GM19023 (cell line): ENCODE results near the gene BCAP31.

Experiments
- ATAC-seq: cut with Tn5 transposase; IDR thresholded peaks from one replicate; pipeline ENCODE4 v1.9.1; 2021; ENCODE audit warnings: mild to moderate bottlenecking, moderate library complexity; ENCODE audit not compliant: unreplicated experiment

The BCAP31 gene

DNA sequence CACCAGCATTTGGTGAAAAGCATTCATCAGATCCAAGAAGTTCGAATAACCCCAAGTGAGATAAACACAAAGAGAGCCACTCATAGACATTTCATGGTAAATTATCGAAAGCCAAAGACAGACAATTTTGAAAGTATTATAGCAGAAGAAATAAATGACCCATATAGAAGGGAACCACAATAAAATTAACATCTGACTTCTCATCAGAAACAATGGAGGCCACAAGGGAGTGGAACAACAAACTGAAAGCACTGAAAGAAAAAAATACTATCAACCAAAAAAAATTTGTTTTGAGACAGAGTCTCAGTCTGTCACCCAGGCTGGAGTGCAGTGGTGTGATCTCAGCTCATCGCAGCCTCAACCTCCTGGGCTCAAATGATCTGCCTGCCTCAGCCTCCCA is 64.9 kb downstream of the BCAP31 start:
- ATAC-seq, result no peak

DNA sequence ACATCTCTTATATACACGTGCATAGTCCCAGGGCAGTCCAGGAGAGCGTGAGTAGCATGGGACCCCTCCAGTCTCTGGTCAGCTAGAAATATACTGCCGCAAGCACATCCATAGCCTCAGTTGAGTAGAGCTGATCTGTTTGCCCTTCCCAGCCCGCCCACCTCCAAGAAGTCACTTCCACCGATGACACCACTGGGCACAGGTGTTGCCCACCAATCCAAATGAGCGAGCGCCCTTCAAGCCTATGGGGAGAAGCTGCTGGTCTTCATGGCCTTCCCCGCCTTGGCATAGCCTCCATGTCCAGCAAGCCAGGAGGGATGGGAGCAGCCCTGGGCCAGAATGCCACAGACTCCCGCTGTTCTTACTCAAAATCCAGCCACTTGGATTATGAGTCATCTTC is 67.0 kb downstream of the BCAP31 start:
- ATAC-seq, result no peak

DNA sequence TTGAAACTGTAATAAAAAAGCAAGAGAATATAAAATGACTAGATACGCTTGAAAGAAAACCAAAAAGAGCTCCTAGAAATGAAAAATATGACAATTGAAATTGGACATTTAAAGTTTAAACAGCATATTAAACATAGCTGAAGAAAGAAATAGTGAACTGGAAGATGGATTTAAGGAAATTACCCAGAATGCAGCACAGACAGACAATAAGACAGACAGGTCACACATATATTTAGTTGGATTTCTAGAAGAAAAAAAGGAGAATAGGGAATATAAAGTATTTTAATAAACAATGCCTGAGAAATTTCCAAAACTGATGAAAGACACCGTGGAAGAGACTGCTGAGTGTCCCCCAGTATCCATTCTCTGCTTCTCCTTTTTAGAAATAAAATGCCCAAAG is 70.6 kb downstream of the BCAP31 start:
- no peak for ATAC-seq

DNA sequence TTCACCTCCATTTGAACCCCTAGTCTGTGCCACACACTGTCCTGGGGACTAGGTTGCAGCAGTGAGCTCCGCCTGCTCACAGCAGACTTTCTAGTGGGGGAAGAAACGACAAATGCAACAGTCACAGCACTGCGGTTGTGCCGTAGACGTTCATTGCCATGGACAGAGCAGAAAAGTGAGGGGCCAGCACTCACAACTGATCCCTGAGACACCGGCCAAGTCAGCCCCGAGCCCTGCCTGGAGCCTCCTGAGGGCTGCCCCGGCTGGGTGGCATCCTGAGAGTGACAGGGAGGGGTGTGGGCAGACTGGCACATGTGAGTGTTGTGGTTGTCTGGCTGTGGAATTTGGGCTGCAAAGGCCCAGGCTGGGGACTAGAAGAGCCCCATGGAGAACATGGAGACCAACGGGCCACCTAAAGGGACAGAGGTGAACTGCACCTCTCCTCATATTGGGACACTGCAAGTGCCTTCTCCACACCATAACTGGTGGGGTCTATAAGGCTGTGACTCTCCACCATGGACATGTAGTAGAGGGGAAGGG is 72.6 kb downstream of the BCAP31 start:
- ATAC-seq, result no peak

DNA sequence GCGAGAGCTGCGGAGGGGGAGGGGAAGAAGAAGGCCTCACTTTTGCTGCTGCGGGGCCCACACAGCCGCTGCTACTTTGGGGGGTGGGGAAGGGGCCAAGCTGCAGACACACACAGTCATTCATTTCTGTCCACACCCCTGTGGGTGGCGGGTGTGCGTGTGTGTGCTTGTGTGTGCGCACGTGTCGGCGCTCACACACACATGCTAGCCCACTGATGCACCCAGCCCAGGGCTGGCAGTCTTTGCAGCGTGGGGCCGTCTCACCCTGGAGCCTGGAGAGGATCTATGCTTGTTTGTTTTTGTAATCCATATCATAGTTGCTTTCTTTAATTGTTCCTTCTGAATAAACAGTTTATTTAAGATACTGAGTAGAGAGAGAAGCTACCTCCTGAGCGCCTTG is 73.2 kb downstream of the BCAP31 start:
- ATAC-seq, result no peak
